Muscle layer of duodenum (tissue), 2 donors: ENCODE measurements around the gene INPP5D.
"Not testable (repeated sequence)": the region's sequence is repeated elsewhere in the genome, so short reads cannot be mapped to it uniquely, and the experiment has no call there.

Experiments used
- H3K27ac ChIP-seq: one replicate; pipeline ENCODE4 v1.7.0; 2013; ENCODE audit warnings: mild to moderate bottlenecking, low read length
- H3K27me3 ChIP-seq: one replicate; pipeline ENCODE4 v1.7.0; 2013; ENCODE audit warnings: low read depth, mild to moderate bottlenecking, control low read depth, low read length
- H3K36me3 ChIP-seq, 2 donors: one replicate each; pipeline ENCODE4 v1.7.0; 2013; ENCODE audit warnings: low read length in 2 of 2, control low read depth in 1 of 2, mild to moderate bottlenecking in 1 of 2; ENCODE audit not compliant: insufficient read depth in 2 of 2, control insufficient read depth in 1 of 2
- H3K4me1 ChIP-seq, 2 donors: one replicate each; pipeline ENCODE4 v1.7.0; 2013; ENCODE audit warnings: low read length in 2 of 2, mild to moderate bottlenecking in 2 of 2, control low read depth in 1 of 2, moderate library complexity in 1 of 2; ENCODE audit not compliant: insufficient read depth in 2 of 2, control insufficient read depth in 1 of 2
- H3K4me3 ChIP-seq, 2 donors: one replicate each; pipeline ENCODE4 v1.7.0; 2013; ENCODE audit warnings: low read length in 2 of 2, low read depth in 1 of 2, mild to moderate bottlenecking in 1 of 2
- H3K9me3 ChIP-seq, 2 donors: one replicate each; pipeline ENCODE4 v1.7.0; 2013; ENCODE audit warnings: low read length in 2 of 2, control low read depth in 1 of 2, mild to moderate bottlenecking in 1 of 2; ENCODE audit not compliant: control insufficient read depth in 1 of 2
- donor health status: healthy.

Gene INPP5D

GRCh38 chr2:233195027-233195426 lies 134.9 kb downstream of the INPP5D start:
- H3K36me3 ChIP-seq, result no peaks in the 10 kb centered on the region
- no peak overlapping the region for H3K4me3 ChIP-seq
- H3K27me3 ChIP-seq, result no peaks in the 10 kb centered on the region
- no peaks in the 10 kb centered on the region for H3K4me1 ChIP-seq
- H3K27ac ChIP-seq, result no peak overlapping the region
- no peaks in the 10 kb centered on the region for H3K9me3 ChIP-seq

GRCh38 chr2:233197022-233197421 lies 136.9 kb downstream of the INPP5D start:
- H3K4me3 ChIP-seq, result no peak overlapping the region

DNA sequence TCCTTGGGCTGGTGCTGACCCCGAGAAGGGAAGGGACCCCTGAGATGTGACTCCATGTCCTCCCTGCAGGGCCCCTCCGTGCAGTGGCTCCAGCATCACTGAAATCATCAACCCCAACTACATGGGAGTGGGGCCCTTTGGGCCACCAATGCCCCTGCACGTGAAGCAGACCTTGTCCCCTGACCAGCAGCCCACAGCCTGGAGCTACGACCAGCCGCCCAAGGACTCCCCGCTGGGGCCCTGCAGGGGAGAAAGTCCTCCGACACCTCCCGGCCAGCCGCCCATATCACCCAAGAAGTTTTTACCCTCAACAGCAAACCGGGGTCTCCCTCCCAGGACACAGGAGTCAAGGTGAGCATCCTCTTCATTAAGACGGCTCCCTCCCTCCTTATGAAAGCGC lies 137.9 kb downstream of the INPP5D start:
- no peaks in the 10 kb centered on the region for H3K36me3 ChIP-seq
- peaks cover 0 to 8% of the 10 kb centered on the region in 2 donors for H3K9me3 ChIP-seq
- H3K27me3 ChIP-seq, result no peaks in the 10 kb centered on the region
- H3K4me3 ChIP-seq, result no peak overlapping the region
- no peaks in the 10 kb centered on the region for H3K4me1 ChIP-seq
- H3K27ac ChIP-seq, result no peak overlapping the region

More at GRCh38 chr2:233197022-233197421, 136.9 kb downstream of the INPP5D start:
- Histone ChIP-seq H3K36me3 (no peaks in the 10 kb centered on the region), H3K27me3 (no peaks in the 10 kb centered on the region), H3K4me1 (no peaks in the 10 kb centered on the region), H3K27ac (no peak overlapping the region), H3K9me3 (no peaks in the 10 kb centered on the region)

- Histone ChIP-seq H3K4me1 (no peaks in the 10 kb centered on the region), H3K27ac (no peak overlapping the region), H3K4me3 (no peak overlapping the region), H3K36me3 (no peaks in the 10 kb centered on the region), H3K9me3 (peaks cover 0 to 16% of the 10 kb centered on the region in 2 donors), H3K27me3 (no peaks in the 10 kb centered on the region)
Measured at GRCh38 chr2:233199870-233200269, 139.7 kb downstream of the INPP5D start.

DNA sequence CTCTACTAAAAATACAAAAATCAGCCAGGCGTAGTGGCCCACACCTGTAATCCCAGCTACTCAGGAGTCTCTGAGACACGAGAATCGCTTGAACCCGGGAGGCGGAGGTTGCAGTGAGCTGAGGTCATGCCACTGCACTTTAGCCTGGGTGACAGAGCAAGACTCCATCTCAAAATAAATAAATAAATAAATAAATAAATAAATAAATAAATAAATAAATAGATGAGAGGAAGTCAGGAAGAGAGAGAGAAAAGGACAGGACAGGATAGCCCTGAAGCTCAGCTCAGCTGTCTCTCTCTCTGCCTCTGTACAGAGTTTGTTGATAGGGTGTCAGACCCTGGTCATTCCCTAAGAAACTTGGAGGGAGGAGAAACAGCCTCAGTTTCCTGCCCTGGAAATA lies 140.6 kb downstream of the INPP5D start:
- not testable (repeated sequence) for H3K4me3 ChIP-seq, H3K27ac ChIP-seq, H3K27me3 ChIP-seq, H3K36me3 ChIP-seq, H3K4me1 ChIP-seq
- H3K9me3 ChIP-seq, result peaks cover 0 to 16% of the 10 kb centered on the region in 2 donors

- no peaks in the 10 kb centered on the region for H3K36me3 ChIP-seq
- no peaks in the 10 kb centered on the region for H3K27me3 ChIP-seq
- H3K9me3 ChIP-seq, result peaks cover 0 to 16% of the 10 kb centered on the region in 2 donors
- H3K27ac ChIP-seq, result no peak overlapping the region
- no peaks in the 10 kb centered on the region for H3K4me1 ChIP-seq
- no peak overlapping the region for H3K4me3 ChIP-seq
Measured at GRCh38 chr2:233201258-233202013, 141.3 kb downstream of the INPP5D start.

DNA sequence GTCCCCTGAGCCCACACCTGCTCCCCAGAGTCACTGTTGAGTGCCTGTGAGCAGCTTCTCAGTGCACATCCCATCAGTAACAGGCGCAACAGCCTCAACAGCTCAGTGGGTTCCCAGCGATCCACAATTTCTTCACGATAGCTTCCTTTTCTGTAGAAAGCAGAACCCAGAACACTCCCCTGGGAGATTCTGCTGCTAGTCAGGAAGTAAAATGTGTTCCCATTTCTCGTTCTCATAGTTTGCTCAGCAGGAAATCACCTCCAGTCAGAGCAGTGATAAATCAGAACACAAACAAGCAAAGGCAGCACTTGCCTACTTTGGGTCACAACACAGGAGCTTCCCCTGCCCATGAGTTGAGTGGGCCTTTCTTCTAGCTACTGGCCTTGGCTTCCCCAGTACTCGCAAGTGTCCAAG lies 142.4 kb downstream of the INPP5D start:
- Histone ChIP-seq H3K27me3 (no peaks in the 10 kb centered on the region), H3K36me3 (no peaks in the 10 kb centered on the region), H3K4me1 (no peaks in the 10 kb centered on the region), H3K9me3 (peaks cover 0 to 16% of the 10 kb centered on the region in 2 donors), H3K4me3 (no peak overlapping the region), H3K27ac (no peak overlapping the region)

- no peak overlapping the region for H3K4me3 ChIP-seq
- H3K36me3 ChIP-seq, result no peaks in the 10 kb centered on the region
- H3K9me3 ChIP-seq, result peaks cover 0 to 16% of the 10 kb centered on the region in 2 donors
- no peaks in the 10 kb centered on the region for H3K27me3 ChIP-seq
- no peak overlapping the region for H3K27ac ChIP-seq
- H3K4me1 ChIP-seq, result no peaks in the 10 kb centered on the region
Measured at GRCh38 chr2:233203060-233203459, 142.9 kb downstream of the INPP5D start.

GRCh38 chr2:233204286-233204936 lies 144.3 kb downstream of the INPP5D start:
- no peak overlapping the region for H3K27ac ChIP-seq
- no peaks in the 10 kb centered on the region for H3K27me3 ChIP-seq
- peaks cover 0 to 16% of the 10 kb centered on the region in 2 donors for H3K9me3 ChIP-seq
- H3K4me1 ChIP-seq, result peaks cover 0 to 11% of the 10 kb centered on the region in 2 donors
- no peaks in the 10 kb centered on the region for H3K36me3 ChIP-seq
- H3K4me3 ChIP-seq, result no peak overlapping the region

DNA sequence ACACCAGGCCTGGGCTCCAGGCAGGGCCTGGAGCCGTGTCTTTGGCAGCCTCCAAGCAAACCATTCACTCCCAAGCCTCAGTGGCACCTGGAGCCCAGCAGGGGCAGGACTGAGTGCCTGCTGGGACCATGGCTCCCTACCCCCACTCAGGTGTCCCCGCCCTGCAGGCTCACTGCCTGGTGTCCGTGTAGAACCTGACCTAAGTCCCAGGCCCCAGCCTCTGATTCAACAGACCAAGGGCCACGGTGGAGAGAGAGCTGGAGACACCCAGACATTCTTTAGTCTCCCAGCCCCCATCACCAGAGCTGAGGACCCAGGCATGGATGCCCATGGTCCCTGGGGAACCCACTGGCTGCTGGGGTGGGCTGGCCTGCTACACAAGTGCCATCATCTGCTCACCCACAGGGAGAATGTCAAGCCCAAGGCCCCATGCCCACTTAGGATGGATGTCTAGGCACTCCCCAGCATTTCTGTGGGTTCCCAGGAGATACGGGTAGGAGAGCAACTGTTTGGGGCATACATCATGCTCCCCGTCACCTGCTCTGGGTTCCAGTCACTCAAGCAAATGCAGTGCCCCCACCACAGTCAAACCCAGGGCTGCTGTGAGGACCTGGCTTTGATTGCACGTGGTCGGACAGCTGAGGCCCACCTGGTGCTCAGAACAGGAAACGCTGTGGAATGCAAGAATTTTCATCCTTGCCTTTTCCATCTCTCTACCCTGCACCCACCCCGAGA lies 148.4 kb downstream of the INPP5D start:
- Histone ChIP-seq H3K27ac (no peak overlapping the region), H3K4me1 (peaks cover 10 to 28% of the 10 kb centered on the region in 2 donors), H3K36me3 (no peaks in the 10 kb centered on the region), H3K9me3 (peaks cover 0 to 5% of the 10 kb centered on the region in 2 donors), H3K4me3 (no peak overlapping the region), H3K27me3 (no peaks in the 10 kb centered on the region)

DNA sequence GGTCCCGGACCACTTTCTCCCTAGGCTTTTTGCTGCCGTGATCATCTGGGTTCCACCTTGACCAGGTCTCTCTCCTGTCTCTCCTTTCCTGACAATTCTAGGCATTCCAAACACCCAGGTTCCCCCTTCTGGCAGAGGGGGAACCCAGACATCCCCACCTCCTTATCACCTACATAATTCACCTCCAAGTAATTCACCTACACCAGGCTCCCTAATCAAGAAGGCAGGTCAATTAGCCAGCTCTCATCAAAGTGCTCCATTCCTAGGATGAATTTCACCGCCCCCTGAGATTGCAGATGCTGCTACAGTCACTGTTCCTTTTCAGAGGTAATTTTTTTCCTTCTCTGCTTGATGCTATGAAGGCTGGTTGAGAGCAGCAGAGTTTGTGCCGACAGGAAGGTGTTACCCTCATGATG lies 149.0 kb downstream of the INPP5D start:
- Histone ChIP-seq H3K4me3 (no peak overlapping the region), H3K27me3 (no peaks in the 10 kb centered on the region), H3K36me3 (no peaks in the 10 kb centered on the region), H3K9me3 (peaks cover 0 to under 1% of the 10 kb centered on the region in 2 donors), H3K27ac (no peak overlapping the region), H3K4me1 (peaks cover 10 to 28% of the 10 kb centered on the region in 2 donors)
